HEK293 (cell line): ENCODE results near the gene REEP6.
A peak's percentile ranks its signal among the peaks of the same experiment; 100 is the strongest.

Experiments
- IKZF3 ChIP-seq: fragments of 450-650 bp; IDR thresholded peaks from 2 replicates; pipeline ENCODE4 v1.5.0; 2018; ENCODE audit warnings: missing biosample characterization, mild to moderate bottlenecking, missing genetic modification characterization, moderate library complexity
- KLF10 ChIP-seq: fragments of 450-650 bp; IDR thresholded peaks from 2 replicates; pipeline ENCODE4 v1.5.1; 2018; ENCODE audit warnings: missing biosample characterization, mild to moderate bottlenecking, missing genetic modification characterization
- SCRT1 ChIP-seq: fragments of 450-650 bp; formaldehyde crosslinking; IDR thresholded peaks from 2 replicates; pipeline ENCODE4 v1.5.1; 2016; ENCODE audit warnings: missing biosample characterization, missing genetic modification characterization, borderline replicate concordance
- TRIM28 ChIP-seq: IDR thresholded peaks from 2 replicates; pipeline ENCODE4 v1.6.1; 2011; ENCODE audit warnings: low read length, control low read depth, borderline replicate concordance
- ZBTB1 ChIP-seq: fragments of 450-650 bp; formaldehyde crosslinking; IDR thresholded peaks from 2 replicates; pipeline ENCODE4 v1.5.1; 2016; ENCODE audit warnings: missing biosample characterization, missing genetic modification characterization
- ZFP69B ChIP-seq: fragments of 450-650 bp; formaldehyde crosslinking; IDR thresholded peaks from 2 replicates; pipeline ENCODE4 v1.5.1; 2016; ENCODE audit warnings: missing biosample characterization, missing genetic modification characterization
- ZNF157 ChIP-seq: fragments of 450-650 bp; formaldehyde crosslinking; IDR thresholded peaks from 2 replicates; pipeline ENCODE4 v1.5.1; 2016; ENCODE audit warnings: missing biosample characterization, missing genetic modification characterization
- ZNF184 ChIP-seq: fragments of 450-650 bp; IDR thresholded peaks from 2 replicates; pipeline ENCODE4 v1.5.1; 2018; ENCODE audit warnings: missing biosample characterization, mild to moderate bottlenecking, missing genetic modification characterization
- ZNF2 ChIP-seq: fragments of 450-650 bp; formaldehyde crosslinking; IDR thresholded peaks from 2 replicates; pipeline ENCODE4 v1.5.1; 2016; ENCODE audit warnings: missing biosample characterization, missing genetic modification characterization
- ZNF214 ChIP-seq: fragments of 450-650 bp; formaldehyde crosslinking; IDR thresholded peaks from 2 replicates; pipeline ENCODE4 v1.5.1; 2017; ENCODE audit warnings: missing biosample characterization, mild to moderate bottlenecking, missing genetic modification characterization, borderline replicate concordance
- ZNF292 ChIP-seq: fragments of 450-650 bp; formaldehyde crosslinking; IDR thresholded peaks from 2 replicates; pipeline ENCODE4 v1.5.1; 2016; ENCODE audit warnings: low read depth, missing biosample characterization, missing genetic modification characterization, borderline replicate concordance
- ZNF354C ChIP-seq: fragments of 450-650 bp; formaldehyde crosslinking; IDR thresholded peaks from 2 replicates; pipeline ENCODE4 v1.5.1; 2016; ENCODE audit warnings: missing biosample characterization, missing genetic modification characterization, low read depth, borderline replicate concordance
- ZNF48 ChIP-seq: fragments of 450-650 bp; formaldehyde crosslinking; IDR thresholded peaks from 2 replicates; pipeline ENCODE4 v1.5.1; 2016; ENCODE audit warnings: missing biosample characterization, missing genetic modification characterization
- ZNF510 ChIP-seq: fragments of 450-650 bp; formaldehyde crosslinking; IDR thresholded peaks from 2 replicates; pipeline ENCODE4 v1.5.1; 2018; ENCODE audit warnings: mild to moderate bottlenecking, missing genetic modification characterization, missing biosample characterization; ENCODE audit not compliant: insufficient replicate concordance
- ZNF530 ChIP-seq: fragments of 450-650 bp; formaldehyde crosslinking; IDR thresholded peaks from 2 replicates; pipeline ENCODE4 v1.5.1; 2016; ENCODE audit warnings: low read depth, missing biosample characterization, missing genetic modification characterization
- ZNF544 ChIP-seq: fragments of 450-650 bp; formaldehyde crosslinking; IDR thresholded peaks from 2 replicates; pipeline ENCODE4 v1.5.0; 2017; ENCODE audit warnings: missing biosample characterization, missing genetic modification characterization
- ZNF558 ChIP-seq: fragments of 450-650 bp; formaldehyde crosslinking; IDR thresholded peaks from 2 replicates; pipeline ENCODE4 v1.5.1; 2016; ENCODE audit warnings: missing biosample characterization, missing genetic modification characterization
- ZNF623 ChIP-seq: fragments of 450-650 bp; formaldehyde crosslinking; IDR thresholded peaks from 2 replicates; pipeline ENCODE4 v1.5.1; 2016; ENCODE audit warnings: missing biosample characterization, missing genetic modification characterization
- ZNF624 ChIP-seq: fragments of 450-650 bp; formaldehyde crosslinking; IDR thresholded peaks from 2 replicates; pipeline ENCODE4 v1.5.1; 2017; ENCODE audit warnings: missing biosample characterization, missing genetic modification characterization
- ZNF707 ChIP-seq: fragments of 450-650 bp; formaldehyde crosslinking; IDR thresholded peaks from 2 replicates; pipeline ENCODE4 v1.5.1; 2016; ENCODE audit warnings: missing biosample characterization, missing genetic modification characterization
- ZNF747 ChIP-seq: fragments of 450-650 bp; formaldehyde crosslinking; IDR thresholded peaks from 2 replicates; pipeline ENCODE4 v1.5.1; 2016; ENCODE audit warnings: missing biosample characterization, missing genetic modification characterization
- ZSCAN23 ChIP-seq: fragments of 450-650 bp; formaldehyde crosslinking; IDR thresholded peaks from 2 replicates; pipeline ENCODE4 v1.5.1; 2016; ENCODE audit warnings: missing biosample characterization, missing genetic modification characterization
- ZXDB ChIP-seq: fragments of 450-650 bp; formaldehyde crosslinking; IDR thresholded peaks from 2 replicates; pipeline ENCODE4 v1.5.1; 2016; ENCODE audit warnings: missing biosample characterization, missing genetic modification characterization
- TF ChIP-seq, protein P1 (sequence below): fragments of 450-650 bp; formaldehyde crosslinking; IDR thresholded peaks from 2 replicates; pipeline ENCODE4 v1.5.1; 2016; ENCODE audit warnings: missing biosample characterization, missing genetic modification characterization
- TF ChIP-seq, protein P2 (sequence below): fragments of 450-650 bp; formaldehyde crosslinking; IDR thresholded peaks from 2 replicates; pipeline ENCODE4 v1.5.1; 2017; ENCODE audit warnings: missing biosample characterization, missing genetic modification characterization
- TF ChIP-seq, protein P3 (sequence below): fragments of 450-650 bp; formaldehyde crosslinking; conservative IDR thresholded peaks from 2 replicates; pipeline ENCODE4 v1.5.1; 2016; ENCODE audit warnings: low read depth, missing biosample characterization, missing genetic modification characterization
- TF ChIP-seq, protein P4 (sequence below): fragments of 450-650 bp; formaldehyde crosslinking; IDR thresholded peaks from 2 replicates; pipeline ENCODE4 v1.5.1; 2016; ENCODE audit warnings: missing biosample characterization, missing genetic modification characterization
- TF ChIP-seq, protein P5 (sequence below): fragments of 450-650 bp; formaldehyde crosslinking; IDR thresholded peaks from 2 replicates; pipeline ENCODE4 v1.5.1; 2016; ENCODE audit warnings: missing biosample characterization, missing genetic modification characterization

Gene REEP6

DNA sequence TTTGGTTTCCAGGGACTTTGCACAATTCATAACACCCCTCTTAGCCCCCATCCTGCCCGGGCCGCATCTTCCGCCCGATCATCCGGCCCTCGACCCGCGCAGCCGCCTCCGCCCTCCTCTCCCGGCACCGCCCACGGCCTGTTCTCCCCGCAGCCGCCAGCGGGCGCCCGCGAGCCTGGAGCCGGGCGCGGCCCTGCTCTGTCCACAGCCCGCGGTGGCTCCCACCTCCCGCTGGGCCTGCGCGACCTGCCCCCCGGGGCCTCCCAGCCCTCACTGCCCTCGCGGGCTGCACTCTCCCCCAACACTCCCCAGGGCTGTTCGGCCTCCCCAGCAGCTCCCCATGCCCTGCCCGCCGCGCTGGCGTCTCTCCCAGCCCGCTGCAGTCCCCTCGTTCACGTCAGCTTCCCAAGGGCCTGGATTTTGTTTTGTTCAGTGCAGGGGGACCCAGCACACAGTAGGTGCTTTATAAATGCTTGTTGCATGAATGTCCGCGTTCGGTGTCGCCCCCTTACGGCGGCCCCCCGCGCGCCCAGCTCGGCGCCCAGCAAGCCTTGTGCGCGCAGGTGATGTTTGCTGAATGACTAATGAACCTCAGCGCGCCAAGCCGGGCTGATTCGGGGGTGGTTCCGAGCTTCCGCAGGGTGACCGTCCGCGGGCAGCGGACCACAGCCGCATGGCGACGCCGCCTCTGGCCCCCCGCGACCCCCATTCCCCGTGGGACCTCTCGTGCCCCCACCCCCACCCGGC lies 45.6 kb upstream of the REEP6 start (continued):
- TF ChIP-seq ZNF2 = peak; percentile 65
- TF ChIP-seq, protein P1, sequence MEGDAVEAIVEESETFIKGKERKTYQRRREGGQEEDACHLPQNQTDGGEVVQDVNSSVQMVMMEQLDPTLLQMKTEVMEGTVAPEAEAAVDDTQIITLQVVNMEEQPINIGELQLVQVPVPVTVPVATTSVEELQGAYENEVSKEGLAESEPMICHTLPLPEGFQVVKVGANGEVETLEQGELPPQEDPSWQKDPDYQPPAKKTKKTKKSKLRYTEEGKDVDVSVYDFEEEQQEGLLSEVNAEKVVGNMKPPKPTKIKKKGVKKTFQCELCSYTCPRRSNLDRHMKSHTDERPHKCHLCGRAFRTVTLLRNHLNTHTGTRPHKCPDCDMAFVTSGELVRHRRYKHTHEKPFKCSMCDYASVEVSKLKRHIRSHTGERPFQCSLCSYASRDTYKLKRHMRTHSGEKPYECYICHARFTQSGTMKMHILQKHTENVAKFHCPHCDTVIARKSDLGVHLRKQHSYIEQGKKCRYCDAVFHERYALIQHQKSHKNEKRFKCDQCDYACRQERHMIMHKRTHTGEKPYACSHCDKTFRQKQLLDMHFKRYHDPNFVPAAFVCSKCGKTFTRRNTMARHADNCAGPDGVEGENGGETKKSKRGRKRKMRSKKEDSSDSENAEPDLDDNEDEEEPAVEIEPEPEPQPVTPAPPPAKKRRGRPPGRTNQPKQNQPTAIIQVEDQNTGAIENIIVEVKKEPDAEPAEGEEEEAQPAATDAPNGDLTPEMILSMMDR (tag by site-specific recombination) = peak; percentile 71
- no peak for TF ChIP-seq ZNF558 (tag by site-specific recombination)
- TF ChIP-seq ZFP69B (tag by site-specific recombination) = peak; percentile 71
- no peak for TF ChIP-seq ZNF292 (tag by site-specific recombination)
- TF ChIP-seq ZNF48 (tag by site-specific recombination) = no peak
- TF ChIP-seq ZNF354C (tag by site-specific recombination) = no peak
- no peak for TF ChIP-seq ZNF624 (tag by site-specific recombination)
- TF ChIP-seq IKZF3 (tag by site-specific recombination) = peak; percentile 88
- no peak for TF ChIP-seq ZNF707 (tag by site-specific recombination)
- TF ChIP-seq, protein P2, sequence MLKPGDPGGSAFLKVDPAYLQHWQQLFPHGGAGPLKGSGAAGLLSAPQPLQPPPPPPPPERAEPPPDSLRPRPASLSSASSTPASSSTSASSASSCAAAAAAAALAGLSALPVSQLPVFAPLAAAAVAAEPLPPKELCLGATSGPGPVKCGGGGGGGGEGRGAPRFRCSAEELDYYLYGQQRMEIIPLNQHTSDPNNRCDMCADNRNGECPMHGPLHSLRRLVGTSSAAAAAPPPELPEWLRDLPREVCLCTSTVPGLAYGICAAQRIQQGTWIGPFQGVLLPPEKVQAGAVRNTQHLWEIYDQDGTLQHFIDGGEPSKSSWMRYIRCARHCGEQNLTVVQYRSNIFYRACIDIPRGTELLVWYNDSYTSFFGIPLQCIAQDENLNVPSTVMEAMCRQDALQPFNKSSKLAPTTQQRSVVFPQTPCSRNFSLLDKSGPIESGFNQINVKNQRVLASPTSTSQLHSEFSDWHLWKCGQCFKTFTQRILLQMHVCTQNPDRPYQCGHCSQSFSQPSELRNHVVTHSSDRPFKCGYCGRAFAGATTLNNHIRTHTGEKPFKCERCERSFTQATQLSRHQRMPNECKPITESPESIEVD (tag by site-specific recombination) = no peak
- peak; percentile 79 for TF ChIP-seq ZXDB (tag by site-specific recombination)
- TF ChIP-seq, protein P3, sequence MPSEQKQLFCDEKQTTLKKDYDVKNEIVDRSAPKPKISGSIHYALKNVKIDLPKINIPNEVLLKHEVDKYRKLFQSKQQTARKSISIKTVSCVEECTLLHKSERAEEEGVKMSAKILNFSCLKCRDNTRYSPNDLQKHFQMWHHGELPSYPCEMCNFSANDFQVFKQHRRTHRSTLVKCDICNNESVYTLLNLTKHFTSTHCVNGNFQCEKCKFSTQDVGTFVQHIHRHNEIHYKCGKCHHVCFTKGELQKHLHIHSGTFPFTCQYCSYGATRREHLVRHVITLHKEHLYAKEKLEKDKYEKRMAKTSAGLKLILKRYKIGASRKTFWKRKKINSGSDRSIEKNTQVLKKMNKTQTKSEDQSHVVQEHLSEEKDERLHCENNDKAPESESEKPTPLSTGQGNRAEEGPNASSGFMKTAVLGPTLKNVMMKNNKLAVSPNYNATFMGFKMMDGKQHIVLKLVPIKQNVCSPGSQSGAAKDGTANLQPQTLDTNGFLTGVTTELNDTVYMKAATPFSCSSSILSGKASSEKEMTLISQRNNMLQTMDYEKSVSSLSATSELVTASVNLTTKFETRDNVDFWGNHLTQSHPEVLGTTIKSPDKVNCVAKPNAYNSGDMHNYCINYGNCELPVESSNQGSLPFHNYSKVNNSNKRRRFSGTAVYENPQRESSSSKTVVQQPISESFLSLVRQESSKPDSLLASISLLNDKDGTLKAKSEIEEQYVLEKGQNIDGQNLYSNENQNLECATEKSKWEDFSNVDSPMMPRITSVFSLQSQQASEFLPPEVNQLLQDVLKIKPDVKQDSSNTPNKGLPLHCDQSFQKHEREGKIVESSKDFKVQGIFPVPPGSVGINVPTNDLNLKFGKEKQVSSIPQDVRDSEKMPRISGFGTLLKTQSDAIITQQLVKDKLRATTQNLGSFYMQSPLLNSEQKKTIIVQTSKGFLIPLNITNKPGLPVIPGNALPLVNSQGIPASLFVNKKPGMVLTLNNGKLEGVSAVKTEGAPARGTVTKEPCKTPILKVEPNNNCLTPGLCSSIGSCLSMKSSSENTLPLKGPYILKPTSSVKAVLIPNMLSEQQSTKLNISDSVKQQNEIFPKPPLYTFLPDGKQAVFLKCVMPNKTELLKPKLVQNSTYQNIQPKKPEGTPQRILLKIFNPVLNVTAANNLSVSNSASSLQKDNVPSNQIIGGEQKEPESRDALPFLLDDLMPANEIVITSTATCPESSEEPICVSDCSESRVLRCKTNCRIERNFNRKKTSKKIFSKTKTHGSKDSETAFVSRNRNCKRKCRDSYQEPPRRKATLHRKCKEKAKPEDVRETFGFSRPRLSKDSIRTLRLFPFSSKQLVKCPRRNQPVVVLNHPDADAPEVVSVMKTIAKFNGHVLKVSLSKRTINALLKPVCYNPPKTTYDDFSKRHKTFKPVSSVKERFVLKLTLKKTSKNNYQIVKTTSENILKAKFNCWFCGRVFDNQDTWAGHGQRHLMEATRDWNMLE (tag by site-specific recombination) = no peak
- TF ChIP-seq ZNF157 (tag by site-specific recombination) = no peak
- TF ChIP-seq, protein P4, sequence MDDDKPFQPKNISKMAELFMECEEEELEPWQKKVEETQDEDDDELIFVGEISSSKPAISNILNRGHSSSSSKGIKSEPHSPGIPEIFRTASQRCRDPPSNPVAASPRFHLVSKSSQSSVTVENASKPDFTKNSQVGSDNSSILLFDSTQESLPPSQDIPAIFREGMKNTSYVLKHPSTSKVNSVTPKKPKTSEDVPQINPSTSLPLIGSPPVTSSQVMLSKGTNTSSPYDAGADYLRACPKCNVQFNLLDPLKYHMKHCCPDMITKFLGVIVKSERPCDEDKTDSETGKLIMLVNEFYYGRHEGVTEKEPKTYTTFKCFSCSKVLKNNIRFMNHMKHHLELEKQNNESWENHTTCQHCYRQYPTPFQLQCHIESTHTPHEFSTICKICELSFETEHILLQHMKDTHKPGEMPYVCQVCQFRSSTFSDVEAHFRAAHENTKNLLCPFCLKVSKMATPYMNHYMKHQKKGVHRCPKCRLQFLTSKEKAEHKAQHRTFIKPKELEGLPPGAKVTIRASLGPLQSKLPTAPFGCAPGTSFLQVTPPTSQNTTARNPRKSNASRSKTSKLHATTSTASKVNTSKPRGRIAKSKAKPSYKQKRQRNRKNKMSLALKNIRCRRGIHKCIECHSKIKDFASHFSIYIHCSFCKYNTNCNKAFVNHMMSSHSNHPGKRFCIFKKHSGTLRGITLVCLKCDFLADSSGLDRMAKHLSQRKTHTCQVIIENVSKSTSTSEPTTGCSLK = no peak
- no peak for TF ChIP-seq ZNF544 (tag by site-specific recombination)
- TF ChIP-seq ZBTB1 = 0 out of 2 replicates have a peak, but pooled peaks have one; percentile 25
- TF ChIP-seq SCRT1 = peak; percentile 83; the same call in 1 of the 2 replicates
- TF ChIP-seq ZNF623 = peak; percentile 13; the same call in 1 of the 2 replicates
- TF ChIP-seq ZSCAN23 (tag by site-specific recombination) = peak; percentile 95
- TF ChIP-seq ZNF214 = no peak
- no peak for TF ChIP-seq ZNF510 (tag by site-specific recombination)
- peak; percentile 87 for TF ChIP-seq KLF10 (tag by site-specific recombination)
- peak; percentile 36; the same call in 1 of the 2 replicates for TF ChIP-seq ZNF184 (tag by site-specific recombination)
- TF ChIP-seq TRIM28 = no peak
- TF ChIP-seq, protein P5, sequence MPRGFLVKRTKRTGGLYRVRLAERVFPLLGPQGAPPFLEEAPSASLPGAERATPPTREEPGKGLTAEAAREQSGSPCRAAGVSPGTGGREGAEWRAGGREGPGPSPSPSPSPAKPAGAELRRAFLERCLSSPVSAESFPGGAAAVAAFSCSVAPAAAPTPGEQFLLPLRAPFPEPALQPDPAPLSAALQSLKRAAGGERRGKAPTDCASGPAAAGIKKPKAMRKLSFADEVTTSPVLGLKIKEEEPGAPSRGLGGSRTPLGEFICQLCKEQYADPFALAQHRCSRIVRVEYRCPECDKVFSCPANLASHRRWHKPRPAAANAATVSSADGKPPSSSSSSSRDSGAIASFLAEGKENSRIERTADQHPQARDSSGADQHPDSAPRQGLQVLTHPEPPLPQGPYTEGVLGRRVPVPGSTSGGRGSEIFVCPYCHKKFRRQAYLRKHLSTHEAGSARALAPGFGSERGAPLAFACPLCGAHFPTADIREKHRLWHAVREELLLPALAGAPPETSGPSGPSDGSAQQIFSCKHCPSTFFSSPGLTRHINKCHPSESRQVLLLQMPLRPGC (tag by site-specific recombination) = peak; percentile 66
- TF ChIP-seq ZNF747 = no peak
- no peak for TF ChIP-seq ZNF530 (tag by site-specific recombination)
